HG03097 (cell line): ENCODE data around the gene PIBF1.

Experiments
- ATAC-seq: cut with Tn5 transposase; IDR thresholded peaks from one replicate; pipeline ENCODE4 v1.9.1; 2021; ENCODE audit not compliant: unreplicated experiment, low FRiP score

The PIBF1 gene

DNA sequence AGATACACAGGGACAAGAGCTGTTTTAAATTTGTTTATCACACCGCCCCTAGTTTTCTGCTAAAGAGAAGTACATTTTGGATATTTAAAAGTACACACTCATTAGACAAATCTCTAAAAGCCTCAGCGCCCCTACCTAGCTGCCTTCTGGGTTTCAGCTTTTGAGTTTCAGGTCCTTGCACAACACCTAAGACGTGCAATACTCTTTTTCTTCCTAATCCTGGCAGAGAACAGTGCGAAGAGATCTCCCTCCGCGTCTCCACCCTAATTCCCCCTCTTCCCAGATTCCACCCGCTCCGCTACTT is 276.5 kb downstream of the PIBF1 start:
- ATAC-seq: peak; percentile 12

DNA sequence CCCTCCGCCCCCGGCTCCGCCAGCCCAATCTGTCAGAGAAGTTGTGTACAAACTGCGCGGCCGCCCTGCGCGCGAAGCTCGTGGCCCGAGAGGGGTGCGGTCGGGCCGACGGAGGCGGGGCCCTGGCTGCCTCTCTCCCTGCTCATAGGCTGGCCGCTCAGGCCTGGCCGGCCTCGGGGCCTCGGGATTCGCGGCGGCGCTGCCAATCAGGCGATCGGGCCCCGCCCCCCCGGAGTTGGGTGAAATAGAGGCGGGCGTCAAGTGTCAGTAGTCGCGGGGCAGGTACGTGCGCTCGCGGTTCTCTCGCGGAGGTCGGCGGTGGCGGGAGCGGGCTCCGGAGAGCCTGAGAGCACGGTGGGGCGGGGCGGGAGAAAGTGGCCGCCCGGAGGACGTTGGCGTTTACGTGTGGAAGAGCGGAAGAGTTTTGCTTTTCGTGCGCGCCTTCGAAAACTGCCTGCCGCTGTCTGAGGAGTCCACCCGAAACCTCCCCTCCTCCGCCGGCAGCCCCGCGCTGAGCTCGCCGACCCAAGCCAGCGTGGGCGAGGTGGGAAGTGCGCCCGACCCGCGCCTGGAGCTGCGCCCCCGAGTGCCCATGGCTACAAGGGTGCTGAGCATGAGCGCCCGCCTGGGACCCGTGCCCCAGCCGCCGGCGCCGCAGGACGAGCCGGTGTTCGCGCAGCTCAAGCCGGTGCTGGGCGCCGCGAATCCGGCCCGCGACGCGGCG is 277.0 kb downstream of the PIBF1 start, which contains the start of gene KLF5:
TSS of gene KLF5 (plus strand) at position 270 of the 724 bp plus-strand sequence. CDS start at position 593, 323 bp downstream.
- peak; percentile 98 for ATAC-seq

DNA sequence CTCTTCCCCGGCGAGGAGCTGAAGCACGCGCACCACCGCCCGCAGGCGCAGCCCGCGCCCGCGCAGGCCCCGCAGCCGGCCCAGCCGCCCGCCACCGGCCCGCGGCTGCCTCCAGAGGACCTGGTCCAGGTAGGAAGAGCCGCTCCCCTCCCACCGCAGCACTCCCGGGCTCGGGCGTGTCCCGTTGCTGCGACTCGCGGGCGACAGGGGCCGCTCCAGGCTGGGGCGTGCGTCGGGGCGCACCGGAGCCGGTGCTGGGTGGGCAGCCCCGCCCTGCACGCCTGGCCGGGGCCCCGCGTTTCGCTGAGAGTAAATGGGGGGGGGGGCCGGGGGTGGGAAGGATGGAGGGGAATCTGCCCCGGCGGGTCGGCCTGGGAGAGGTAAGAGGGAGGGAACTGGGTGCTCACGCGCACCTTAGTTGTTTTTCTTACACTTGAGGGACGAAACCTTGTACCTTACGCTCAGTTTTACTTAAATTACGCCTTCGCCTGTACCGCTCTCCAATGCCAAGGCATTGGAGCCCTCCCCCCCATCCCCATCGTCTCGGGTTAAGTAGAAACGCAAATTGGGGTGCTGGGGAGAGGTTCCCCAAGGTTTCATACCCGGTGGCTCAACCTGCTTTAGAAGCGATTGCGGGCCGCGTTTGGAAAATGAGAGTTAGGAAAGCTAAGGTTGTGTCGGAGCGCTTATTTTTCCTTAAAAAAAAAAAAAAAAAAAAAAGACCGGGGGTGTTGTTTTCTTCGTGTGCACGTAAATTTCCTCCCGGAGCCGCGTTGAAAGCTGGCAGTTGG is 277.7 kb downstream of the PIBF1 start:
- ATAC-seq: peak; percentile 38

DNA sequence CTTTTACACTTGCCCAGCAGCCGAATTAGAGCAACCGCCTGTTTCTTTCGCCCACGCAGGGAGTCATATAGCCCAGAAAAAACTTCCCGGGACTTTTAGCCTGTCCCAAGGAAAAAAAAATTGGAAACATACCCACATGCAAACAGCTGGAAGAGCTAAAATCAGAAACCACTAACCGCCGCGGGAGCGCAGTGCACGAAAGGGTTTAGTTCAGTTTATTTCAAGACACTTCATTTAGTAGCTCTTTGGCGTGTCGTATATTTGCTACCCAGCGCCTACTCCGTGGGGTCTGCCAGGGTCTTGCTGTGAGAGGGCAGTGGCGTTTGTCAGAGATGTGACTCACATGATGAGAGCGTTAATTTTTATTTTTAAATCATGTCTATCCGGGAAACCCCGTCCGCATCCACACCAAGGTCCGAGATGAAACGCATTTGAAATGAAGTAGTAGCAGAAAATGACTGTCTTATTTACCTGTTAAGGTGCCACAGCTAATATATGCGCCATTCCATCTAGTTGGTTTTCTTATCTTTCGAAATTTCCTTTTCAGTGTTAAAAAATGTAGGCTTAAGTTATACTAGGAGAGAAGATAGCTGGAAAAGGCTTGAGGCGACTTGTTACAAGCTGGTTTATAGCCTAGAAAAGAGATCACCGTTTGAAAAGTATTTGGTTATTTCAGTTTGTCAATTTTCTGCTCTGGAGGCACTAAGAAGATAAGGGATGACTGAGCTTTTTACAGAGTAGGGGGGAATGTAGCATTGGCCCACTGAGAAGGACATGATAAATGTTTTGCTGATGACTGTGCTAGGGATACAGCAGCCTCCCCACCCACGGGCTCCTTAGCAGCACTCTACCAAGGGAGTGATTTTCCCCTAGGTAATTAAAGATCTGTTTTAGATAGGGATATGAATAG is 278.6 kb downstream of the PIBF1 start:
- no peak for ATAC-seq

DNA sequence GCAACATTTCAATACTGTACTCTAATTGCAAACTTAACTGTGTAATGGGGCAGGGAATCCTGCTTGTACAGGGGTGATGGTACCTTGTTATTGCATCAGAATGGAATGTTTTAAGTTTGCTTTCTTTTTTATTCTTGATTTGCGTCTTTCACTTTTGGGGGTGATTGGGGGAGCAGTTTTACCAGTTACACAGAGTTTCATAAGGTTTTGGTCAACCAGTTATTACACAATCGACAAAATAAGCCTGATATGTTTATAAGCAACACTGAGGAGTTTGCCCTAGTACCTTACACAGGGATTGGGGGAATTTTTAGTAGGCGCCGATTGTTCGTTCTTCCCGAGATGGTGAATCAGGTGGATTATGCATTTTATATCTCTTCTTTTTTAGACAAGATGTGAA is 279.5 kb downstream of the PIBF1 start:
- no peak for ATAC-seq

DNA sequence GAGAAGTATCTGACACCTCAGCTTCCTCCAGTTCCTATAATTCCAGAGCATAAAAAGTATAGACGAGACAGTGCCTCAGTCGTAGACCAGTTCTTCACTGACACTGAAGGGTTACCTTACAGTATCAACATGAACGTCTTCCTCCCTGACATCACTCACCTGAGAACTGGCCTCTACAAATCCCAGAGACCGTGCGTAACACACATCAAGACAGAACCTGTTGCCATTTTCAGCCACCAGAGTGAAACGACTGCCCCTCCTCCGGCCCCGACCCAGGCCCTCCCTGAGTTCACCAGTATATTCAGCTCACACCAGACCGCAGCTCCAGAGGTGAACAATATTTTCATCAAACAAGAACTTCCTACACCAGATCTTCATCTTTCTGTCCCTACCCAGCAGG is 279.9 kb downstream of the PIBF1 start:
- ATAC-seq: no peak

DNA sequence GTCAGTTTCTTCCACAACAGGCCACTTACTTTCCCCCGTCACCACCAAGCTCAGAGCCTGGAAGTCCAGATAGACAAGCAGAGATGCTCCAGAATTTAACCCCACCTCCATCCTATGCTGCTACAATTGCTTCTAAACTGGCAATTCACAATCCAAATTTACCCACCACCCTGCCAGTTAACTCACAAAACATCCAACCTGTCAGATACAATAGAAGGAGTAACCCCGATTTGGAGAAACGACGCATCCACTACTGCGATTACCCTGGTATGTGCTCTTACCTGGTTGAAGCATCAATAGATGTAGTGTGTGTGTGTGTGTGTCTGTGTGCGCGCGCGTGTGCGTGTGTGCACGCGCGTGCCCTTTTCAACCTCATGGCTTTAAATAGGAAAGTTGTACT is 280.5 kb downstream of the PIBF1 start:
- ATAC-seq: no peak

DNA sequence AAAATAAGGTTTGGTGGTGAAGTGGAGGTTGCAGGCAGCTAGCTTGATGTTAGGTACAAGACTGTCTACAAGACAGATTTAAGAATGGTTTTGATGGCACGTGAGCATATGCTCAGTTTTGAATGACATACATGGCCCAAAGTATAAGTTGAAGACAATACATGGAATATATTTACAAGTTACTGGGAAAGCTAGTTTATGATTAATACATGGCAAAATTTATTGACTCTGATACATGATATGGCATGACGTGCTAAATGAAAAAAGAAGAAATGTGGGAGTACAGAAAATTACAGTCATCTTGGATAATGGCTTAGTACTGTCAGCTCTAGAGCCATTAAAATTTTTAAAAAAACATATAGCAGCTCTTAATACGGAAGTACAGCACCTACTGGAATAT is 281.2 kb downstream of the PIBF1 start:
- no peak for ATAC-seq

DNA sequence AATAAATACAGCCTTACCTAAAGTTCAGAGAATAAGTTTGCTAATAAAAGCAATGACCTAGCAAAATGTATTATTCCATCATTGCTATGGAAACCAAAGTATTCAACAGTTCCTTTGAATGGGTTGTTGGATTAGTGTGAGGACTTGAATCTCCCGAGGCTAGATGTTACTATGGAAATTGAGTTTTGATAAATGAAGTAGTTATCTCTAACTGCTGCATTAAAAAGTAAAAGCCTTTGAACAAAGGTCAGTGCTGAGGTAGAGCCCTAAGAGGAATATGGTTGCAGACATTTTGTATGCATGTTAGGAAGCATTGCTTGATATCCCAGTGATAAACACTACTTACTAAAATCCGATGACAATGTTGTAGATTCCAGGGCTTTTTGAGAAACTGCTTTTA is 283.1 kb downstream of the PIBF1 start:
- no peak for ATAC-seq

DNA sequence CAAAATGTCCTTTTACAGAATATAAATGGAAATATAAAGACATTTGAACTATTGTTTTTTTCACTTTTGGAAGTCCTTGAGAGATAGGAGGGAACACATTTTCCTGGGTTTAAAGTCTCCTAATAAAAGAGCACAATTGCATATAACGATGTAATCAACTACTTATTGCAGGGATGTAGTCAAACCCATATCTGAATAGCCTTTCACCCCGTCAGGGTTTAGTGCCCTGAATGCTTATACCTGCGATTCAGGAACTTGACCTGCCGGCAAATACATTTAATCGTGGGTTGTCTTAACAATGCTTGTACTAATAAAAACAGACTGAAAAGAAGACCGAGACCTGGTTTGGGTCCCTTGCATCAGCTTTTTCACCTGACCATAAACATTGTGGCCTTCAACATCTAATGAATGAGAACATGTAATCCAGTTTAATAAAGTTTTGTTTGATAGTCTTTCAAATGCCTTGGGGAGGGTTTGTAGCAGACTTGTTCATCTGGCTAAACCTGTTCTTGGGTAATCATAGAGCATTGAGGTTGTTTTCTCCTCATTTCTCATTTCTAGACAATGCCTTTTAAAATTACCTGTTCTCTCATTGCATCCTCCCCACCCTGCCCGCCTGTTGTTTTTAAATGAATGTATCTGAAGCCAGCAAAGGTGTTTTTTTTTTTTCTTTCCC is 283.9 kb downstream of the PIBF1 start:
- ATAC-seq: no peak
